Measurements from ENCODE around the gene COL8A2.

Gene COL8A2

GRCh38 chr1:36084497-36085115 is 40.4 kb downstream of the COL8A2 start:
- no peak for TF ChIP-seq CTCF (IDR thresholded peaks at IDR 0.05)

GRCh38 chr1:36083635-36084496 is 41.2 kb downstream of the COL8A2 start, which contains the start of gene TEKT2:
TSS of gene TEKT2 (plus strand) at chr1:36084094. CDS start at chr1:36084922, 828 bp downstream.
- TF ChIP-seq CTCF (IDR thresholded peaks at IDR 0.05), result no peak

GRCh38 chr1:36083219-36083618 is 41.8 kb downstream of the COL8A2 start:
- TF ChIP-seq CTCF (IDR thresholded peaks at IDR 0.05), result no peak

GRCh38 chr1:36081926-36082485 is 43.0 kb downstream of the COL8A2 start:
- no peak for TF ChIP-seq CTCF (IDR thresholded peaks at IDR 0.05)

- no peak for TF ChIP-seq CTCF (IDR thresholded peaks at IDR 0.05)
These were observed 44.2 kb downstream of the COL8A2 start for GRCh38 chr1:36080801-36081200.

- TF ChIP-seq CTCF (IDR thresholded peaks at IDR 0.05), result no peak
These were observed 44.8 kb downstream of the COL8A2 start for GRCh38 chr1:36080236-36080635.

GRCh38 chr1:36076979-36077573 is 47.9 kb downstream of the COL8A2 start:
- TF ChIP-seq CTCF (IDR thresholded peaks at IDR 0.05), result no peak

Data from LNCAP (cell line).